HL-60 (cell line): ENCODE data around the gene KNCN.

Experiments
- CTCF ChIP-seq: IDR thresholded peaks from one replicate; pipeline ENCODE4 v1.5.1; 2011; ENCODE audit warnings: low read length, control low read depth, inconsistent platforms; ENCODE audit not compliant: insufficient read depth
- POLR2AphosphoS5 ChIP-seq: IDR thresholded peaks from 2 replicates; pipeline ENCODE4 v1.6.1; 2012; ENCODE audit warnings: low read depth
- REST ChIP-seq: IDR thresholded peaks from 2 replicates; pipeline ENCODE4 v1.6.1; 2012; ENCODE audit warnings: low read depth; ENCODE audit not compliant: insufficient replicate concordance

- TF ChIP-seq CTCF (peak; percentile 99), POLR2AphosphoS5 (no peak), REST (no peak)
These were observed 23.8 kb downstream of the KNCN start for GRCh38 chr1:46527474-46528296.
